HCT116 (cell line): ENCODE data around the gene APBB1IP. TPM values are rescaled to one million over a fixed set of nuclear protein-coding genes. Genes with fewer than 3 reads are reported as not detected.

ENCODE experiments used
- ATAC-seq: fragments of 200-7000 bp; cut with Tn5 transposase; 2 replicates; pipeline ENCODE4 v1.9.1; 2020; ENCODE audit warnings: mild to moderate bottlenecking, moderate library complexity
- BruUV-seq: library from RNA; stranded (reverse); fragments of 400-500 nt; replicated peaks from 2 replicates; lab custom pipeline; 2021; lab: Mats Ljungman, UMichigan
- CTCF ChIA-PET: fragments of 300-600 bp; sonication (Branson Sonifier 250); formaldehyde crosslinking; loops from one replicate; lab custom pipeline; 2021; ENCODE audit warnings: antibody characterized with exemption; lab: Charles Lee
- POLR2A ChIA-PET: fragments of 300-600, 350-600 bp; sonication (Branson Sonifier 250); formaldehyde crosslinking; loops from one replicate; lab custom pipeline; 2021; ENCODE audit warnings: antibody characterized with exemption; lab: Charles Lee
- RAD21 ChIA-PET, 2 experiments: fragments of 300-600 bp; sonication (Branson Sonifier 250); formaldehyde crosslinking; loops; one replicate each; lab custom pipeline; 2023; ENCODE audit warnings: low total read pairs in 2 of 2; ENCODE audit not compliant: uncharacterized antibody in 2 of 2, unreplicated experiment in 2 of 2, low non-redundant PET in 1 of 2; lab: Charles Lee
- DNase-seq: peaks from one replicate; pipeline ENCODE4 v3.0.0-alpha.2; 2010; ENCODE audit warnings: low read depth, low spot score
- H2AFZ ChIP-seq: fragments of 200-600 bp; shearing (Covaris generic), sonication (generic); 2 replicates; pipeline ENCODE4 v1.6.1; 2017; ENCODE audit warnings: low read depth, mixed run types, mixed read lengths, antibody characterized with exemption, low read length; ENCODE audit not compliant: poor library complexity, severe bottlenecking
- H3K27ac ChIP-seq: 2 replicates; pipeline ENCODE4 v1.5.1; 2012; ENCODE audit warnings: low read depth, low read length
- H3K27me3 ChIP-seq: fragments of 200-600 bp; sonication (generic); 2 replicates; pipeline ENCODE4 v1.6.1; 2016; ENCODE audit warnings: mixed run types, low read length, mixed read lengths; ENCODE audit not compliant: insufficient read depth
- H3K36me3 ChIP-seq, 2 experiments: fragments of 200-500 bp in 1 of 2; fragments of 200-600 bp in 1 of 2; sonication (Bioruptor generic) in 1 of 2; sonication (generic) in 1 of 2; 2 replicates each; pipeline versions ENCODE4 v1.5.1 to v1.6.1; 2014 to 2016; ENCODE audit warnings: low read length in 2 of 2, inconsistent platforms in 1 of 2, mixed read lengths in 1 of 2, mixed run types in 1 of 2; ENCODE audit not compliant: insufficient read depth in 2 of 2, control insufficient read depth in 1 of 2
- H3K4me1 ChIP-seq, 2 experiments: fragments of 200-600 bp in 1 of 2; sonication (generic) in 1 of 2; 2 replicates each; pipeline versions ENCODE4 v1.5.1 to v1.6.1; 2012 to 2017; ENCODE audit warnings: low read length in 2 of 2, inconsistent platforms in 1 of 2, mild to moderate bottlenecking in 1 of 2, mixed read lengths in 1 of 2, mixed run types in 1 of 2, moderate library complexity in 1 of 2; ENCODE audit not compliant: insufficient read depth in 2 of 2, control insufficient read depth in 1 of 2
- H3K4me2 ChIP-seq: fragments of 200-600 bp; sonication (generic); 2 replicates; pipeline ENCODE4 v1.6.1; 2017; ENCODE audit warnings: mixed run types, low read length, mixed read lengths
- H3K4me3 ChIP-seq, 2 experiments: fragments of 200-600 bp in 1 of 2; sonication (generic) in 1 of 2; replicated peaks in 1 of 2; 2 replicates each; pipeline ENCODE4 v1.5.1; 2011 to 2016; ENCODE audit warnings: low read length in 2 of 2, control low read depth in 1 of 2, low read depth in 1 of 2, mild to moderate bottlenecking in 1 of 2, mixed read lengths in 1 of 2, mixed run types in 1 of 2
- H3K79me2 ChIP-seq: fragments of 200-600 bp; sonication (generic); 2 replicates; pipeline ENCODE4 v1.6.1; 2017; ENCODE audit warnings: mild to moderate bottlenecking, mixed run types, low read length, moderate library complexity, mixed read lengths; ENCODE audit not compliant: insufficient read depth
- H3K9ac ChIP-seq: fragments of 200-600 bp; sonication (generic); 2 replicates; pipeline ENCODE4 v1.6.1; 2016; ENCODE audit warnings: low read length, mixed read lengths
- H3K9me2 ChIP-seq: fragments of 200-600 bp; sonication (generic), shearing (Covaris generic); 2 replicates; pipeline ENCODE4 v1.6.1; 2017; ENCODE audit warnings: mixed run types, mild to moderate bottlenecking, moderate library complexity; ENCODE audit not compliant: insufficient read depth
- H3K9me3 ChIP-seq, 2 experiments: fragments of 200-500 bp in 1 of 2; fragments of 200-600 bp in 1 of 2; sonication (Bioruptor generic) in 1 of 2; sonication (generic) in 1 of 2; 2 replicates each; pipeline ENCODE4 v1.6.1; 2014 to 2017; ENCODE audit warnings: low read length in 2 of 2, mixed read lengths in 2 of 2, inconsistent platforms in 1 of 2, low read depth in 1 of 2, mild to moderate bottlenecking in 1 of 2, mixed run types in 1 of 2, moderate library complexity in 1 of 2; ENCODE audit not compliant: control insufficient read depth in 1 of 2, insufficient read depth in 1 of 2
- H4K20me1 ChIP-seq: fragments of 200-600 bp; sonication (generic), shearing (Covaris generic); 2 replicates; pipeline ENCODE4 v1.6.1; 2017; ENCODE audit warnings: mixed run types, mild to moderate bottlenecking, moderate library complexity; ENCODE audit not compliant: insufficient read depth
- CBX3 ChIP-seq: IDR thresholded peaks from 2 replicates; pipeline ENCODE4 v1.6.1; 2012; ENCODE audit warnings: low read depth
- CEBPB ChIP-seq: IDR thresholded peaks from 2 replicates; pipeline ENCODE4 v1.6.1; 2012; ENCODE audit warnings: low read depth
- EGR1 ChIP-seq: IDR thresholded peaks from 2 replicates; pipeline ENCODE4 v1.6.1; 2012; ENCODE audit warnings: low read depth
- ELF1 ChIP-seq: IDR thresholded peaks from 2 replicates; pipeline ENCODE4 v1.6.1; 2012; ENCODE audit warnings: low read depth, borderline replicate concordance
- POLR2A ChIP-seq: IDR thresholded peaks from 2 replicates; pipeline ENCODE4 v1.7.0; 2011; ENCODE audit warnings: borderline replicate concordance; ENCODE audit not compliant: insufficient read depth, insufficient read length; ENCODE audit errors: extremely low read depth
- POLR2AphosphoS5 ChIP-seq: IDR thresholded peaks from 2 replicates; pipeline ENCODE4 v1.6.1; 2011; ENCODE audit warnings: mild to moderate bottlenecking, low read depth, low read length, moderate library complexity
- RAD21 ChIP-seq: IDR thresholded peaks from 2 replicates; pipeline ENCODE4 v1.6.1; 2012; ENCODE audit warnings: low read depth, mild to moderate bottlenecking
- SIN3A ChIP-seq: IDR thresholded peaks from 2 replicates; pipeline ENCODE4 v1.6.1; 2012; ENCODE audit warnings: low read depth
- SP1 ChIP-seq: IDR thresholded peaks from 2 replicates; pipeline ENCODE4 v1.6.1; 2012; ENCODE audit warnings: low read depth
- SRF ChIP-seq: IDR thresholded peaks from 2 replicates; pipeline ENCODE4 v1.6.1; 2012; ENCODE audit warnings: low read depth
- TCF7L2 ChIP-seq: IDR thresholded peaks from 2 replicates; pipeline ENCODE4 v1.7.0; 2011; ENCODE audit warnings: borderline replicate concordance, inconsistent platforms; ENCODE audit not compliant: insufficient read depth, insufficient read length; ENCODE audit errors: extremely low read depth
- ZBTB33 ChIP-seq: IDR thresholded peaks from 2 replicates; pipeline ENCODE4 v1.6.1; 2011; ENCODE audit warnings: mild to moderate bottlenecking, low read length, moderate library complexity; ENCODE audit not compliant: insufficient replicate concordance; ENCODE audit errors: extremely low read depth
- ZFX ChIP-seq: fragments of 450-650 bp; IDR thresholded peaks from 2 replicates; pipeline ENCODE4 v1.6.1; 2017
- ZNF274 ChIP-seq: fragments of 200-500 bp; sonication (Bioruptor generic); IDR thresholded peaks from 2 replicates; pipeline ENCODE4 v1.6.1; 2014; ENCODE audit warnings: mild to moderate bottlenecking, low read depth, low read length, inconsistent platforms
- intact Hi-C: fragments of 100-400 bp; cut with micrococcal nuclease; formaldehyde crosslinking; loops from 2 replicates; pipeline ENCODE4 v1.10.0; 2022
- total RNA-seq: library from RNA; stranded (reverse); gene quantifications from one replicate; pipeline ENCODE4 v1.2.1, GENCODE V29; 2021; ENCODE audit not compliant: unreplicated experiment
- TF ChIP-seq, protein P1 (sequence below): IDR thresholded peaks from 2 replicates; pipeline ENCODE4 v1.6.1; 2012; ENCODE audit warnings: low read depth
- TF ChIP-seq, protein P2 (sequence below): IDR thresholded peaks from 2 replicates; pipeline ENCODE4 v1.6.1; 2012

Gene APBB1IP
- total RNA-seq, 1 experiment from 2014 or later: 0.27 TPM

GRCh38 chr10:26413375-26413774 lies 24.8 kb upstream of the APBB1IP start:
- Histone ChIP-seq H3K36me3 (no peaks in the 10 kb centered on the region), H3K9me2 (no peaks in the 10 kb centered on the region), H3K4me1 (no peaks in the 10 kb centered on the region), H3K79me2 (no peaks in the 10 kb centered on the region), H3K27ac (no peak overlapping the region), H3K27me3 (peaks cover 47% of the 10 kb centered on the region), H3K4me2 (no peak overlapping the region), H3K4me3 (no peak overlapping the region), H3K9ac (no peak overlapping the region)
- no TSS peak for BruUV-seq
- RAD21 ChIA-PET: no interaction called here
- DNase-seq (no peak), ATAC-seq (no peak)
- no peak for TF ChIP-seq CBX3
- TF ChIP-seq POLR2A: no peak
- TF ChIP-seq CEBPB: no peak
- TF ChIP-seq, all 23 proteins: peak for 0
- H4K20me1 ChIP-seq: no peaks in the 10 kb centered on the region
- H2AFZ ChIP-seq: no peak overlapping the region
- H3K9me3 ChIP-seq: no peaks in the 10 kb centered on the region
- CTCF ChIA-PET: no interaction called here
- POLR2A ChIA-PET: interaction anchor here (1.8 kb wide), 1 partner anchor 14 kb away, joined by 3 read pairs; no protein-coding TSS in a partner anchor
- intact Hi-C loops: no loop called here

DNA sequence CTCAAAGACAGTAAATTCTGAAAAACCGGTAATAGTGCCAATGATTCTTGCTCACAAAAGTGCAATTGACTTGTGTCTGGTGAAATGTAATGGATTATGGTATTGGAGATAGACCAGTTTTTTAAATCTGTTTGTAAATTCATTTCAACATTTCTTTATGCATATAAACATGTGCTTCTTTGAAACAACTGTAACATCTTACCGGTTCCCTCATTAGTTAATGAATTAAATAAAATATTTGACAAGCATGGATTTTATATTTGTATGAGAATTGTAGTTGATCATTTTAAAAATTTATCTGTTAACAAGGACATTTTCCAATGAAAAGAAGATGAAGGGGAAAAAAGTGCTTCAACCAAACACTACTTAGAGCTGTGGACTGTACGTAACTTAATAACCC lies 21.0 kb upstream of the APBB1IP start:
- H3K9me2 ChIP-seq: no peaks in the 10 kb centered on the region
- ChIA-PET RAD21 (no interaction called here), POLR2A (no interaction called here), CTCF (no interaction called here)
- H3K9me3 ChIP-seq: no peaks in the 10 kb centered on the region
- H3K4me2 ChIP-seq: no peak overlapping the region
- ATAC-seq: no peak
- H3K4me3 ChIP-seq: no peak overlapping the region
- no peaks in the 10 kb centered on the region for H3K79me2 ChIP-seq
- no peaks in the 10 kb centered on the region for H3K36me3 ChIP-seq
- no peaks in the 10 kb centered on the region for H3K4me1 ChIP-seq
- no peak overlapping the region for H3K27ac ChIP-seq
- DNase-seq: no peak
- TF ChIP-seq CBX3 (no peak), ZBTB33 (no peak), POLR2AphosphoS5 (no peak), SP1 (no peak), SIN3A (no peak), ZFX (no peak), RAD21 (no peak), ZNF274 (no peak), SRF (no peak), TCF7L2 (no peak), ELF1 (no peak), POLR2A (no peak), CEBPB (no peak), EGR1 (no peak)
- TF ChIP-seq, protein P1, sequence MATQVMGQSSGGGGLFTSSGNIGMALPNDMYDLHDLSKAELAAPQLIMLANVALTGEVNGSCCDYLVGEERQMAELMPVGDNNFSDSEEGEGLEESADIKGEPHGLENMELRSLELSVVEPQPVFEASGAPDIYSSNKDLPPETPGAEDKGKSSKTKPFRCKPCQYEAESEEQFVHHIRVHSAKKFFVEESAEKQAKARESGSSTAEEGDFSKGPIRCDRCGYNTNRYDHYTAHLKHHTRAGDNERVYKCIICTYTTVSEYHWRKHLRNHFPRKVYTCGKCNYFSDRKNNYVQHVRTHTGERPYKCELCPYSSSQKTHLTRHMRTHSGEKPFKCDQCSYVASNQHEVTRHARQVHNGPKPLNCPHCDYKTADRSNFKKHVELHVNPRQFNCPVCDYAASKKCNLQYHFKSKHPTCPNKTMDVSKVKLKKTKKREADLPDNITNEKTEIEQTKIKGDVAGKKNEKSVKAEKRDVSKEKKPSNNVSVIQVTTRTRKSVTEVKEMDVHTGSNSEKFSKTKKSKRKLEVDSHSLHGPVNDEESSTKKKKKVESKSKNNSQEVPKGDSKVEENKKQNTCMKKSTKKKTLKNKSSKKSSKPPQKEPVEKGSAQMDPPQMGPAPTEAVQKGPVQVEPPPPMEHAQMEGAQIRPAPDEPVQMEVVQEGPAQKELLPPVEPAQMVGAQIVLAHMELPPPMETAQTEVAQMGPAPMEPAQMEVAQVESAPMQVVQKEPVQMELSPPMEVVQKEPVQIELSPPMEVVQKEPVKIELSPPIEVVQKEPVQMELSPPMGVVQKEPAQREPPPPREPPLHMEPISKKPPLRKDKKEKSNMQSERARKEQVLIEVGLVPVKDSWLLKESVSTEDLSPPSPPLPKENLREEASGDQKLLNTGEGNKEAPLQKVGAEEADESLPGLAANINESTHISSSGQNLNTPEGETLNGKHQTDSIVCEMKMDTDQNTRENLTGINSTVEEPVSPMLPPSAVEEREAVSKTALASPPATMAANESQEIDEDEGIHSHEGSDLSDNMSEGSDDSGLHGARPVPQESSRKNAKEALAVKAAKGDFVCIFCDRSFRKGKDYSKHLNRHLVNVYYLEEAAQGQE: no peak
- TF ChIP-seq, protein P2, sequence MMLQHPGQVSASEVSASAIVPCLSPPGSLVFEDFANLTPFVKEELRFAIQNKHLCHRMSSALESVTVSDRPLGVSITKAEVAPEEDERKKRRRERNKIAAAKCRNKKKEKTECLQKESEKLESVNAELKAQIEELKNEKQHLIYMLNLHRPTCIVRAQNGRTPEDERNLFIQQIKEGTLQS: no peak
- H3K9ac ChIP-seq: no peak overlapping the region
- no peak overlapping the region for H2AFZ ChIP-seq
- peaks cover 44% of the 10 kb centered on the region for H3K27me3 ChIP-seq
- H4K20me1 ChIP-seq: no peaks in the 10 kb centered on the region
- BruUV-seq: no TSS peak
- intact Hi-C loops: no loop called here
